OCI-LY1 (cell line): Measurements from ENCODE around the gene S100A11.

Experiments
- H2AFZ ChIP-seq: fragments of 200-600 bp; sonication (generic), shearing (Covaris generic); 2 replicates; pipeline ENCODE4 v1.6.0; 2014; ENCODE audit warnings: antibody characterized with exemption, mild to moderate bottlenecking, low read length
- H3F3A ChIP-seq: fragments of 200-600 bp; sonication (generic), shearing (Covaris generic); 2 replicates; pipeline ENCODE4 v1.6.0; 2014; ENCODE audit warnings: mild to moderate bottlenecking, antibody characterized with exemption, low read length, moderate library complexity; ENCODE audit not compliant: insufficient read depth
- H3K27ac ChIP-seq: fragments of 200-600 bp; sonication (generic); 2 replicates; pipeline ENCODE4 v1.5.1; 2014; ENCODE audit warnings: low read length, mixed run types, mild to moderate bottlenecking, low read depth; ENCODE audit not compliant: poor library complexity, severe bottlenecking
- H3K27me3 ChIP-seq: fragments of 200-600 bp; sonication (generic); 2 replicates; pipeline ENCODE4 v1.6.0; 2014; ENCODE audit warnings: antibody characterized with exemption, mild to moderate bottlenecking, low read length, moderate library complexity; ENCODE audit not compliant: insufficient read depth
- H3K36me3 ChIP-seq: fragments of 200-600 bp; sonication (generic); 2 replicates; pipeline ENCODE4 v1.6.1; 2014; ENCODE audit warnings: mild to moderate bottlenecking, antibody characterized with exemption, low read length, moderate library complexity, mixed read lengths; ENCODE audit not compliant: insufficient read depth
- H3K4me1 ChIP-seq: fragments of 200-600 bp; sonication (generic); 2 replicates; pipeline ENCODE4 v1.5.1; 2014; ENCODE audit warnings: mild to moderate bottlenecking, low read length, moderate library complexity; ENCODE audit not compliant: insufficient read depth, severe bottlenecking
- H3K4me2 ChIP-seq: fragments of 200-600 bp; sonication (generic), shearing (Covaris generic); 2 replicates; pipeline ENCODE4 v1.6.1; 2014; ENCODE audit warnings: low read length
- H3K4me3 ChIP-seq: fragments of 200-600 bp; sonication (generic); 2 replicates; pipeline ENCODE4 v1.5.1; 2014; ENCODE audit warnings: low read length, low read depth, mild to moderate bottlenecking, mixed read lengths; ENCODE audit not compliant: poor library complexity, severe bottlenecking
- H3K79me2 ChIP-seq: fragments of 200-600 bp; shearing (Covaris generic); 2 replicates; pipeline ENCODE4 v1.6.1; 2016; ENCODE audit warnings: mixed run types, low read length, mixed read lengths; ENCODE audit not compliant: insufficient read depth
- H3K9ac ChIP-seq: fragments of 200-600 bp; sonication (generic), shearing (Covaris generic); 2 replicates; pipeline ENCODE4 v1.6.1; 2014; ENCODE audit warnings: mild to moderate bottlenecking, low read length, mixed read lengths
- H3K9me2 ChIP-seq: fragments of 200-600 bp; sonication (generic), shearing (Covaris generic); 2 replicates; pipeline ENCODE4 v1.6.1; 2014; ENCODE audit warnings: low read depth, mild to moderate bottlenecking, low read length, mixed read lengths
- H3K9me3 ChIP-seq: fragments of 200-600 bp; shearing (Covaris generic); 2 replicates; pipeline ENCODE4 v1.6.1; 2014; ENCODE audit warnings: low read length, mixed read lengths
- H4K20me1 ChIP-seq: fragments of 200-600 bp; sonication (generic), shearing (Covaris generic); 2 replicates; pipeline ENCODE4 v1.6.0; 2016; ENCODE audit warnings: mild to moderate bottlenecking, low read length; ENCODE audit not compliant: insufficient read depth
- CTCF ChIP-seq: fragments of 200-600 bp; sonication (generic), shearing (Covaris generic); IDR thresholded peaks from 2 replicates; pipeline ENCODE4 v1.5.1; 2017; ENCODE audit warnings: mild to moderate bottlenecking, antibody characterized with exemption, low read length, moderate library complexity, mixed read lengths
- EZH2 ChIP-seq: fragments of 200-600 bp; sonication (generic), shearing (Covaris generic); IDR thresholded peaks from 2 replicates; pipeline ENCODE4 v1.8.0; 2017; ENCODE audit warnings: borderline replicate concordance, mixed run types, mild to moderate bottlenecking, antibody characterized with exemption, low read length, moderate library complexity, mixed read lengths

Gene S100A11

GRCh38 chr1:151989211-151989862 lies 47.5 kb downstream of the S100A11 start:
- Histone ChIP-seq H3F3A (no peaks in the 10 kb centered on the region), H3K36me3 (no peaks in the 10 kb centered on the region), H3K27me3 (no peaks in the 10 kb centered on the region), H3K4me1 (peaks cover 16% of the 10 kb centered on the region), H3K4me2 (no peak overlapping the region), H4K20me1 (no peaks in the 10 kb centered on the region), H3K79me2 (no peaks in the 10 kb centered on the region), H3K4me3 (no peak overlapping the region), H3K9me3 (no peaks in the 10 kb centered on the region), H3K27ac (no peak overlapping the region), H3K9ac (no peak overlapping the region), H2AFZ (no peak overlapping the region), H3K9me2 (no peaks in the 10 kb centered on the region)
- TF ChIP-seq CTCF (no peak), EZH2 (no peak)

GRCh38 chr1:151988405-151988923 lies 48.3 kb downstream of the S100A11 start:
- Histone ChIP-seq H3K4me3 (no peak overlapping the region), H3K9me2 (no peaks in the 10 kb centered on the region), H3K9me3 (no peaks in the 10 kb centered on the region), H3K36me3 (no peaks in the 10 kb centered on the region), H4K20me1 (no peaks in the 10 kb centered on the region), H3K79me2 (no peaks in the 10 kb centered on the region), H3K27ac (no peak overlapping the region), H3K9ac (no peak overlapping the region), H3K4me2 (no peak overlapping the region), H3K4me1 (peaks cover 8% of the 10 kb centered on the region), H2AFZ (no peak overlapping the region), H3K27me3 (no peaks in the 10 kb centered on the region), H3F3A (no peaks in the 10 kb centered on the region)
- TF ChIP-seq EZH2 (no peak), CTCF (no peak)

- H3K4me3 ChIP-seq = no peak overlapping the region
- no peaks in the 10 kb centered on the region for H3K9me3 ChIP-seq
- TF ChIP-seq EZH2 = no peak
- TF ChIP-seq CTCF = no peak
- H3K9ac ChIP-seq = no peak overlapping the region
- no peaks in the 10 kb centered on the region for H3K9me2 ChIP-seq
- no peaks in the 10 kb centered on the region for H3K27me3 ChIP-seq
- no peaks in the 10 kb centered on the region for H3K36me3 ChIP-seq
- H3K27ac ChIP-seq = no peak overlapping the region
- H2AFZ ChIP-seq = no peak overlapping the region
- H3K79me2 ChIP-seq = no peaks in the 10 kb centered on the region
- no peaks in the 10 kb centered on the region for H4K20me1 ChIP-seq
- no peaks in the 10 kb centered on the region for H3K4me1 ChIP-seq
- no peaks in the 10 kb centered on the region for H3F3A ChIP-seq
- H3K4me2 ChIP-seq = no peak overlapping the region
Measured at GRCh38 chr1:151986501-151987190, 50.2 kb downstream of the S100A11 start.
